KMS-11 (cell line): ENCODE data around the gene EML6.

Experiments used
- H2AFZ ChIP-seq: fragments of 200-600 bp; sonication (generic); 2 replicates; pipeline ENCODE4 v1.6.1; 2016; ENCODE audit warnings: antibody characterized with exemption, mixed run types, low read depth
- H3K27ac ChIP-seq: fragments of 200-600 bp; sonication (generic); 2 replicates; pipeline ENCODE4 v1.6.1; 2016; ENCODE audit warnings: mild to moderate bottlenecking, mixed run types
- H3K27me3 ChIP-seq: fragments of 200-600 bp; sonication (generic); 2 replicates; pipeline ENCODE4 v1.6.1; 2017; ENCODE audit warnings: mild to moderate bottlenecking, low read depth, mixed run types, moderate library complexity; ENCODE audit not compliant: insufficient read depth
- H3K36me3 ChIP-seq: fragments of 200-600 bp; sonication (generic); 2 replicates; pipeline ENCODE4 v1.6.1; 2017; ENCODE audit warnings: mild to moderate bottlenecking, mixed run types; ENCODE audit not compliant: insufficient read depth
- H3K4me1 ChIP-seq: fragments of 200-600 bp; sonication (generic); 2 replicates; pipeline ENCODE4 v1.6.1; 2016; ENCODE audit warnings: mild to moderate bottlenecking, low read depth, mixed run types; ENCODE audit not compliant: poor library complexity, severe bottlenecking
- H3K4me2 ChIP-seq: fragments of 200-600 bp; sonication (generic); 2 replicates; pipeline ENCODE4 v1.7.0; 2016; ENCODE audit warnings: mild to moderate bottlenecking, mixed run types
- H3K4me3 ChIP-seq: fragments of 200-600 bp; sonication (generic); IDR thresholded peaks from 2 replicates; pipeline ENCODE4 v1.6.1; 2017; ENCODE audit warnings: low read depth, low read length, mixed read lengths; ENCODE audit not compliant: insufficient read depth
- H3K79me2 ChIP-seq: fragments of 200-600 bp; sonication (generic); 2 replicates; pipeline ENCODE4 v1.6.1; 2016; ENCODE audit warnings: low read depth, mixed run types; ENCODE audit not compliant: insufficient read depth
- H3K9ac ChIP-seq: fragments of 200-600 bp; sonication (generic); 2 replicates; pipeline ENCODE4 v1.6.1; 2016; ENCODE audit warnings: mild to moderate bottlenecking, mixed run types
- H4K20me1 ChIP-seq: fragments of 200-600 bp; sonication (generic); 2 replicates; pipeline ENCODE4 v1.6.1; 2016; ENCODE audit warnings: mild to moderate bottlenecking, mixed run types; ENCODE audit not compliant: insufficient read depth
- CTCF ChIP-seq: fragments of 200-600 bp; sonication (generic); conservative IDR thresholded peaks from 2 replicates; pipeline ENCODE4 v1.6.1; 2017; ENCODE audit warnings: low read depth, mild to moderate bottlenecking, antibody characterized with exemption, low read length, moderate library complexity, mixed read lengths

EML6 gene

GRCh38 chr2:54879598-54880332, 156.3 kb downstream of the EML6 start:
- no peaks in the 10 kb centered on the region for H3K79me2 ChIP-seq
- no peaks in the 10 kb centered on the region for H4K20me1 ChIP-seq
- H2AFZ ChIP-seq: no peak overlapping the region
- H3K4me3 ChIP-seq: no peak overlapping the region
- H3K27me3 ChIP-seq: no peaks in the 10 kb centered on the region
- H3K4me1 ChIP-seq: no peaks in the 10 kb centered on the region
- H3K27ac ChIP-seq: no peak overlapping the region
- H3K36me3 ChIP-seq: no peaks in the 10 kb centered on the region
- TF ChIP-seq CTCF: no peak
- no peak overlapping the region for H3K9ac ChIP-seq
- H3K4me2 ChIP-seq: no peak overlapping the region

- H2AFZ ChIP-seq: no peak overlapping the region
- no peaks in the 10 kb centered on the region for H3K36me3 ChIP-seq
- no peak overlapping the region for H3K27ac ChIP-seq
- H3K4me3 ChIP-seq: no peak overlapping the region
- no peak overlapping the region for H3K9ac ChIP-seq
- H4K20me1 ChIP-seq: no peaks in the 10 kb centered on the region
- no peaks in the 10 kb centered on the region for H3K4me1 ChIP-seq
- H3K4me2 ChIP-seq: no peak overlapping the region
- no peaks in the 10 kb centered on the region for H3K79me2 ChIP-seq
- no peaks in the 10 kb centered on the region for H3K27me3 ChIP-seq
- no peak for TF ChIP-seq CTCF
These were observed 157.0 kb downstream of the EML6 start for GRCh38 chr2:54880428-54880827.

- no peak for TF ChIP-seq CTCF
- Histone ChIP-seq H4K20me1 (no peaks in the 10 kb centered on the region), H3K4me3 (no peak overlapping the region), H3K4me1 (no peaks in the 10 kb centered on the region), H3K9ac (no peak overlapping the region), H2AFZ (no peak overlapping the region), H3K27me3 (no peaks in the 10 kb centered on the region), H3K4me2 (no peak overlapping the region), H3K36me3 (no peaks in the 10 kb centered on the region), H3K27ac (no peak overlapping the region), H3K79me2 (no peaks in the 10 kb centered on the region)
These were observed 158.3 kb downstream of the EML6 start for GRCh38 chr2:54881759-54882158.

- H3K79me2 ChIP-seq: no peaks in the 10 kb centered on the region
- H3K4me2 ChIP-seq: no peak overlapping the region
- no peaks in the 10 kb centered on the region for H3K27me3 ChIP-seq
- H3K4me1 ChIP-seq: no peaks in the 10 kb centered on the region
- H3K4me3 ChIP-seq: no peak overlapping the region
- H2AFZ ChIP-seq: no peak overlapping the region
- H4K20me1 ChIP-seq: no peaks in the 10 kb centered on the region
- H3K36me3 ChIP-seq: no peaks in the 10 kb centered on the region
- no peak overlapping the region for H3K9ac ChIP-seq
- no peak for TF ChIP-seq CTCF
- H3K27ac ChIP-seq: no peak overlapping the region
These were observed 162.4 kb downstream of the EML6 start for GRCh38 chr2:54885891-54886290.
